OCI-LY7 (cell line): ENCODE measurements around the gene ANO9. TPM values are rescaled to one million over a fixed set of nuclear protein-coding genes. Genes with fewer than 3 reads are reported as not detected.

Experiments used
- BruUV-seq: library from RNA; stranded (reverse); fragments of 400-500 nt; replicated peaks from 2 replicates; lab custom pipeline; 2021; lab: Mats Ljungman, UMichigan
- CTCF ChIA-PET: fragments of 300-600 bp; sonication (Branson Sonifier 250); formaldehyde crosslinking; loops from one replicate; lab custom pipeline; 2022; ENCODE audit warnings: antibody characterized with exemption; ENCODE audit not compliant: unreplicated experiment; lab: Charles Lee
- POLR2A ChIA-PET: fragments of 300-600 bp; sonication (Branson Sonifier 250); formaldehyde crosslinking; loops from one replicate; lab custom pipeline; 2022; ENCODE audit warnings: antibody characterized with exemption; lab: Charles Lee
- DNase-seq: peaks from one replicate; pipeline ENCODE4 v3.0.0-alpha.2; 2015; ENCODE audit warnings: low spot score
- H2AFZ ChIP-seq: fragments of 200-600 bp; sonication (generic), shearing (Covaris generic); 2 replicates; pipeline ENCODE4 v1.6.1; 2014; ENCODE audit warnings: mild to moderate bottlenecking, antibody characterized with exemption, low read length, moderate library complexity
- H3K27ac ChIP-seq: fragments of 200-600 bp; sonication (generic); 2 replicates; pipeline ENCODE4 v1.5.1; 2014; ENCODE audit warnings: mixed run types, low read depth, mild to moderate bottlenecking, moderate library complexity, low read length, inconsistent platforms; ENCODE audit not compliant: poor library complexity, severe bottlenecking
- H3K36me3 ChIP-seq: fragments of 200-600 bp; sonication (generic); 2 replicates; pipeline ENCODE4 v1.6.1; 2014; ENCODE audit warnings: mild to moderate bottlenecking, antibody characterized with exemption, low read length, moderate library complexity, mixed read lengths; ENCODE audit not compliant: insufficient read depth
- H3K4me1 ChIP-seq: fragments of 200-600 bp; sonication (generic); 2 replicates; pipeline ENCODE4 v1.5.1; 2014; ENCODE audit warnings: mild to moderate bottlenecking, low read length; ENCODE audit not compliant: insufficient read depth, poor library complexity, severe bottlenecking
- H3K4me2 ChIP-seq: fragments of 200-600 bp; sonication (generic); 2 replicates; pipeline ENCODE4 v1.6.1; 2014; ENCODE audit warnings: mild to moderate bottlenecking, low read length
- H3K4me3 ChIP-seq: fragments of 200-600 bp; sonication (generic); 2 replicates; pipeline ENCODE4 v1.5.1; 2014; ENCODE audit warnings: mild to moderate bottlenecking, low read depth, low read length; ENCODE audit not compliant: poor library complexity, severe bottlenecking
- H3K79me2 ChIP-seq: fragments of 200-600 bp; sonication (generic); 2 replicates; pipeline ENCODE4 v1.6.1; 2016; ENCODE audit warnings: low read depth, mild to moderate bottlenecking, low read length, moderate library complexity, mixed read lengths; ENCODE audit not compliant: insufficient read depth
- H3K9me2 ChIP-seq: fragments of 200-600 bp; sonication (generic); 2 replicates; pipeline ENCODE4 v1.6.1; 2016; ENCODE audit warnings: mild to moderate bottlenecking, low read length, mixed read lengths; ENCODE audit not compliant: insufficient read depth
- H3K9me3 ChIP-seq: fragments of 200-600 bp; sonication (generic); 2 replicates; pipeline ENCODE4 v1.6.1; 2014; ENCODE audit warnings: mild to moderate bottlenecking, mixed run types, low read length, mixed read lengths
- H4K20me1 ChIP-seq: fragments of 200-600 bp; sonication (generic); 2 replicates; pipeline ENCODE4 v1.6.1; 2014; ENCODE audit warnings: mild to moderate bottlenecking, antibody characterized with exemption, low read length, moderate library complexity, mixed read lengths; ENCODE audit not compliant: insufficient read depth
- EZH2phosphoT487 ChIP-seq: fragments of 200-600 bp; sonication (generic); IDR thresholded peaks from 2 replicates; pipeline ENCODE4 v1.6.1; 2018; ENCODE audit warnings: low read depth, borderline replicate concordance, mild to moderate bottlenecking, mixed run types, antibody characterized with exemption, low read length, moderate library complexity, mixed read lengths
- intact Hi-C: fragments of 100-400 bp; cut with micrococcal nuclease; formaldehyde crosslinking; loops from one replicate; pipeline ENCODE4 v1.10.0; 2022; ENCODE audit not compliant: unreplicated experiment
- total RNA-seq, 2 experiments: library from RNA; depleted of rRNA in 1 of 2; stranded (reverse); fragments of >200 nt in 1 of 2; shearing (Covaris generic) in 1 of 2; gene quantifications; 2 replicates each; pipeline ENCODE4 v1.2.3, GENCODE V29; 2014 to 2022
- TF ChIP-seq, protein P1 (sequence below): fragments of 200-600 bp; sonication (generic); conservative IDR thresholded peaks from 2 replicates; pipeline ENCODE4 v1.5.1; 2014; ENCODE audit warnings: mild to moderate bottlenecking, antibody characterized with exemption, low read length, moderate library complexity, mixed read lengths

The ANO9 gene
- total RNA-seq, 2 experiments from 2014 or later: 25.7 to 27.6 TPM

DNA sequence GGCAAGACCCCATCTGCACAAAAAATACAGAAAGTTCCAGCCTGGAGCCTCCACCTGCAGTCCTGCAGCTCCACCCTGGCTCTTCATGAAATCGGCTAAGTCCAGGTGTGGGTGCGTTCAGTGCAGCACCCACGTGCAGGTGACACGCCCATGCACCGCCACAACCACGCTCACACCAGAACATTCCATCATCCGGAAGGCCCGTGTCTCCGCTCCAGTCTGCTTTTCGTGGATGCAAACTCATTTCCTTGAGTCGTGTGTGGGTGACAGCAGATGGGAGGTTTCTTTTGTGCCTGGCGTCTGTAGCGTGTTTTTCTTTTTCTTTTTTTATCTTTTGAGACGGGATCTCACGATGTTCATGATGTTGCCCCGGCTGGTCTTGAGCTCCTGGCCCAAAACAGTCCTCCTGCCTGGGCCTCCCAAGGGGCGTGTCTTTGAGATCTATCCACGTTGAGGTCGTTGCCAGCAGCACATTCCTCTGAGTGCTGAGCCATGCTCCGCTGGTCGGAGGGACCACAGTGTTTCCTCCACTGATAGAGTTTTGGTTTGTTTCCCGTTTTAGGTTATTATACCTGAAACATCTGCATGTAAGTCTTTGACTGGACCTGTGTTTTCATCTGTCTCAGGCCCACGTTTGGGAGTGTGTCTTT is 15.4 kb upstream of the ANO9 start:
- Histone ChIP-seq H3K4me2 (no peak overlapping the region), H3K36me3 (peaks cover 10% of the 10 kb centered on the region; the same call in 1 of the 2 replicates), H3K9me2 (no peaks in the 10 kb centered on the region), H3K79me2 (no peaks in the 10 kb centered on the region), H4K20me1 (no peaks in the 10 kb centered on the region), H3K9me3 (no peaks in the 10 kb centered on the region), H3K27ac (no peak overlapping the region), H3K4me1 (peaks cover 7% of the 10 kb centered on the region), H2AFZ (no peak overlapping the region), H3K4me3 (no peak overlapping the region)
- BruUV-seq: no TSS peak
- no peak for DNase-seq
- TF ChIP-seq, protein P1, sequence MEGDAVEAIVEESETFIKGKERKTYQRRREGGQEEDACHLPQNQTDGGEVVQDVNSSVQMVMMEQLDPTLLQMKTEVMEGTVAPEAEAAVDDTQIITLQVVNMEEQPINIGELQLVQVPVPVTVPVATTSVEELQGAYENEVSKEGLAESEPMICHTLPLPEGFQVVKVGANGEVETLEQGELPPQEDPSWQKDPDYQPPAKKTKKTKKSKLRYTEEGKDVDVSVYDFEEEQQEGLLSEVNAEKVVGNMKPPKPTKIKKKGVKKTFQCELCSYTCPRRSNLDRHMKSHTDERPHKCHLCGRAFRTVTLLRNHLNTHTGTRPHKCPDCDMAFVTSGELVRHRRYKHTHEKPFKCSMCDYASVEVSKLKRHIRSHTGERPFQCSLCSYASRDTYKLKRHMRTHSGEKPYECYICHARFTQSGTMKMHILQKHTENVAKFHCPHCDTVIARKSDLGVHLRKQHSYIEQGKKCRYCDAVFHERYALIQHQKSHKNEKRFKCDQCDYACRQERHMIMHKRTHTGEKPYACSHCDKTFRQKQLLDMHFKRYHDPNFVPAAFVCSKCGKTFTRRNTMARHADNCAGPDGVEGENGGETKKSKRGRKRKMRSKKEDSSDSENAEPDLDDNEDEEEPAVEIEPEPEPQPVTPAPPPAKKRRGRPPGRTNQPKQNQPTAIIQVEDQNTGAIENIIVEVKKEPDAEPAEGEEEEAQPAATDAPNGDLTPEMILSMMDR: no peak
- TF ChIP-seq EZH2phosphoT487: no peak
- ChIA-PET CTCF (no interaction called here), POLR2A (no interaction called here)
- intact Hi-C loops: no loop called here

DNA sequence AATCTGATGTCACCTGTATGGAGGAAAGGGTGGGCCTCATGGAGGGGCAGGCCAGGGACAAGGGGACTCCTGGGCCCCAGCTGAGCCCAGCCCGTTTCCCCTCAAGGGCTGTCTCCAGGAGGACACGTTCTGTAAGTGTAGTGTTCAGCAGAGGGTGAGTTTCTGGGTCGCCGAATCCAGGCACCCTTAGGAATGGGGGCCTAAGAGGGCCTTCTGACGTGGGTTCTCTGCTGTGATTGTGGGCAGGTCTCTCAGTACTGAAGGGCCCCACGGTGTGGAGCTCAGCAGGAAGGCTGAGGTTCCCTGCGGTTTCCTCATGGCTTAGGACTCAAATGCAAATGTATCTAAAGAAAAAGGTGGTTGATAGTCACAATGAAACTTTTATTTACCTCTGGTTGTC is 14.7 kb upstream of the ANO9 start:
- Histone ChIP-seq H3K36me3 (peaks cover 10% of the 10 kb centered on the region; the same call in 1 of the 2 replicates), H3K9me2 (no peaks in the 10 kb centered on the region), H3K79me2 (no peaks in the 10 kb centered on the region), H3K9me3 (no peaks in the 10 kb centered on the region), H3K4me3 (no peak overlapping the region), H4K20me1 (no peaks in the 10 kb centered on the region), H3K27ac (no peak overlapping the region), H3K4me2 (no peak overlapping the region), H2AFZ (no peak overlapping the region), H3K4me1 (peaks cover 12% of the 10 kb centered on the region)
- ChIA-PET CTCF (no interaction called here), POLR2A (no interaction called here)
- DNase-seq: no peak
- no TSS peak for BruUV-seq
- intact Hi-C loops: no loop called here
- TF ChIP-seq, protein P1: no peak
- TF ChIP-seq EZH2phosphoT487: no peak

DNA sequence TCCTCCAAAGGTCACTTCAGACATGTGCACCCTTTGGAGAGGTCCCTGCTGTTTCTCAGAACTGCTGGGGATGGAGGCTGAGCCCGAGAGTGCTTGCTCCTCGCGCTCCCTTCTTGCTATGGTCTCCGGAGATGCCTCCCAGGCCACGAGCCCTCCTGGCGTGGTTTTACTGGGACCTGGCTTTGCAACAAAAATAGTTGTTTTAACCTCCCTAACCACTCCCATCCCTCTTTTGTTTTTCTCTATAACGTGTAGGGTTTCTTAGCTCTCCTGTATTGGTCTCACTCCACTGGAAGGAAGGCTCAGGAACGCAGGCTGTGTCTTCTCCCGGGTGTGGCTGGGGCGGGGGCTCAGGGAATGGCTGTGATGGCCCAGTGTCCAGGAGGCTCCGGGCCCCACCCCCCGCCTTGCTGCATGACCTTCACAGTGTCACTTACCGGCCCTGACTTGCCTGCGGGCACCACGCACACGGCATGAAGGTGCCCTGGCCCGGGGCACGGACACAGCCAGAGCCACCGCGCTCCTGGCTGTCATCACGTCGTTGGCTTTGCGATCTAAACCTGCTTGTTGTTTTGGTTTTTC is 13.8 kb upstream of the ANO9 start:
- no peaks in the 10 kb centered on the region for H3K79me2 ChIP-seq
- CTCF ChIA-PET: no interaction called here
- no peaks in the 10 kb centered on the region for H3K9me2 ChIP-seq
- H2AFZ ChIP-seq: no peak overlapping the region
- peaks cover 10% of the 10 kb centered on the region; the same call in 1 of the 2 replicates for H3K36me3 ChIP-seq
- no peak for TF ChIP-seq EZH2phosphoT487
- TF ChIP-seq, protein P1: no peak
- no TSS peak for BruUV-seq
- POLR2A ChIA-PET: no interaction called here
- intact Hi-C loops: no loop called here
- H3K4me3 ChIP-seq: no peak overlapping the region
- no peak for DNase-seq
- H4K20me1 ChIP-seq: no peaks in the 10 kb centered on the region
- no peak overlapping the region for H3K27ac ChIP-seq
- H3K4me2 ChIP-seq: no peak overlapping the region
- H3K9me3 ChIP-seq: no peaks in the 10 kb centered on the region
- peaks cover 18% of the 10 kb centered on the region for H3K4me1 ChIP-seq
